Measurements from ENCODE around the gene ASCL5.

The ASCL5 gene

GRCh38 chr1:201128476-201128875 is 1.5 kb upstream of the ASCL5 start:
- Histone ChIP-seq H3K4me1 (ENCODE audit: insufficient read depth, low read length) (no peaks in the 10 kb centered on the region), H3K79me2 (ENCODE audit: insufficient read depth, low read length) (no peaks in the 10 kb centered on the region), H4K20me1 (ENCODE audit: insufficient read depth, low read length) (no peaks in the 10 kb centered on the region; the same call in 1 of the 2 replicates), H3K4me2 (ENCODE audit: insufficient read depth, low read length) (no peak overlapping the region), H3K27ac (ENCODE audit: low read length) (no peak overlapping the region), H2AFZ (ENCODE audit: low read depth, low read length) (no peak overlapping the region), H3K9ac (ENCODE audit: low read depth, low read length) (no peak overlapping the region), H3K27me3 (ENCODE audit: insufficient read depth, low read length, poor library complexity) (peaks cover 14% of the 10 kb centered on the region), H3K9me3 (ENCODE audit: insufficient read depth, low read length, severe bottlenecking) (no peaks in the 10 kb centered on the region), H3K36me3 (ENCODE audit: insufficient read depth, low read length) (no peaks in the 10 kb centered on the region), H3K4me3 (ENCODE audit: low read depth in 1 of 2, low read length in 2 of 2) (no peak overlapping the region)
- TF ChIP-seq CTCF (IDR thresholded peaks at IDR 0.05; ENCODE audit: borderline replicate concordance, extremely low read depth, low read length, poor library complexity, severe bottlenecking) (no peak), EZH2 (IDR thresholded peaks at IDR 0.05; ENCODE audit: borderline replicate concordance, low read depth, low read length, severe bottlenecking) (no peak)
- DNase-seq (no peak), ATAC-seq (ENCODE audit: insufficient read depth, low read depth) (no peak)

- Histone ChIP-seq H3K27me3 (ENCODE audit: insufficient read depth, low read length, poor library complexity) (peaks cover 14% of the 10 kb centered on the region), H3K9ac (ENCODE audit: low read depth, low read length) (no peak overlapping the region), H3K4me1 (ENCODE audit: insufficient read depth, low read length) (no peaks in the 10 kb centered on the region), H3K27ac (ENCODE audit: low read length) (no peak overlapping the region), H3K9me3 (ENCODE audit: insufficient read depth, low read length, severe bottlenecking) (no peaks in the 10 kb centered on the region), H3K4me3 (ENCODE audit: low read depth in 1 of 2, low read length in 2 of 2) (no peak overlapping the region), H4K20me1 (ENCODE audit: insufficient read depth, low read length) (no peaks in the 10 kb centered on the region; the same call in 1 of the 2 replicates), H3K79me2 (ENCODE audit: insufficient read depth, low read length) (no peaks in the 10 kb centered on the region), H3K36me3 (ENCODE audit: insufficient read depth, low read length) (no peaks in the 10 kb centered on the region), H2AFZ (ENCODE audit: low read depth, low read length) (no peak overlapping the region), H3K4me2 (ENCODE audit: insufficient read depth, low read length) (no peak overlapping the region)
- no peak for TF ChIP-seq EZH2 (IDR thresholded peaks at IDR 0.05; ENCODE audit: borderline replicate concordance, low read depth, low read length, severe bottlenecking)
- ATAC-seq (ENCODE audit: insufficient read depth, low read depth) (no peak), DNase-seq (no peak)
Measured at GRCh38 chr1:201127755-201128455, 921 bp upstream of the ASCL5 start.

- H3K9me3 ChIP-seq (ENCODE audit: insufficient read depth, low read length, severe bottlenecking) = no peaks in the 10 kb centered on the region
- H3K79me2 ChIP-seq (ENCODE audit: insufficient read depth, low read length) = no peaks in the 10 kb centered on the region
- no peaks in the 10 kb centered on the region; the same call in 1 of the 2 replicates for H4K20me1 ChIP-seq (ENCODE audit: insufficient read depth, low read length)
- H3K27me3 ChIP-seq (ENCODE audit: insufficient read depth, low read length, poor library complexity) = peaks cover 14% of the 10 kb centered on the region
- H3K9ac ChIP-seq (ENCODE audit: low read depth, low read length) = no peak overlapping the region
- no peak overlapping the region for H3K4me3 ChIP-seq (ENCODE audit: low read depth in 1 of 2, low read length in 2 of 2)
- H3K27ac ChIP-seq (ENCODE audit: low read length) = no peak overlapping the region
- TF ChIP-seq CTCF (IDR thresholded peaks at IDR 0.05; ENCODE audit: borderline replicate concordance, extremely low read depth, low read length, poor library complexity, severe bottlenecking) = no peak
- no peak for TF ChIP-seq EZH2 (IDR thresholded peaks at IDR 0.05; ENCODE audit: borderline replicate concordance, low read depth, low read length, severe bottlenecking)
- H3K4me1 ChIP-seq (ENCODE audit: insufficient read depth, low read length) = no peaks in the 10 kb centered on the region
- H3K4me2 ChIP-seq (ENCODE audit: insufficient read depth, low read length) = no peak overlapping the region
- no peak for ATAC-seq (ENCODE audit: insufficient read depth, low read depth)
- DNase-seq = no peak
- no peak overlapping the region for H2AFZ ChIP-seq (ENCODE audit: low read depth, low read length)
- H3K36me3 ChIP-seq (ENCODE audit: insufficient read depth, low read length) = no peaks in the 10 kb centered on the region
Measured at GRCh38 chr1:201126463-201126831, 537 bp downstream of the ASCL5 start.

- H3K9me3 ChIP-seq (ENCODE audit: insufficient read depth, low read length, severe bottlenecking) = no peaks in the 10 kb centered on the region
- ATAC-seq (ENCODE audit: insufficient read depth, low read depth) (no peak), DNase-seq (no peak)
- no peaks in the 10 kb centered on the region for H3K79me2 ChIP-seq (ENCODE audit: insufficient read depth, low read length)
- no peak for TF ChIP-seq CTCF (IDR thresholded peaks at IDR 0.05; ENCODE audit: borderline replicate concordance, extremely low read depth, low read length, poor library complexity, severe bottlenecking)
- TF ChIP-seq EZH2 (IDR thresholded peaks at IDR 0.05; ENCODE audit: borderline replicate concordance, low read depth, low read length, severe bottlenecking) = no peak
- H4K20me1 ChIP-seq (ENCODE audit: insufficient read depth, low read length) = no peaks in the 10 kb centered on the region; the same call in 1 of the 2 replicates
- no peak overlapping the region for H3K9ac ChIP-seq (ENCODE audit: low read depth, low read length)
- no peaks in the 10 kb centered on the region for H3K4me1 ChIP-seq (ENCODE audit: insufficient read depth, low read length)
- H3K36me3 ChIP-seq (ENCODE audit: insufficient read depth, low read length) = no peaks in the 10 kb centered on the region
- no peak overlapping the region for H3K4me3 ChIP-seq (ENCODE audit: low read depth in 1 of 2, low read length in 2 of 2)
- no peak overlapping the region for H3K27ac ChIP-seq (ENCODE audit: low read length)
- H3K4me2 ChIP-seq (ENCODE audit: insufficient read depth, low read length) = no peak overlapping the region
- H2AFZ ChIP-seq (ENCODE audit: low read depth, low read length) = no peak overlapping the region
- H3K27me3 ChIP-seq (ENCODE audit: insufficient read depth, low read length, poor library complexity) = peaks cover 14% of the 10 kb centered on the region
Measured at GRCh38 chr1:201125800-201126199, 1.2 kb downstream of the ASCL5 start.

Measured in DND-41 (cell line).